Measurements from ENCODE around the gene CTIF. TPM values are rescaled to one million over a fixed set of nuclear protein-coding genes. Genes with fewer than 3 reads are reported as not detected.

CTIF gene
- total and polyA plus RNA-seq, 12 donors, result 20.5 to 159 (median 57.0) TPM

DNA sequence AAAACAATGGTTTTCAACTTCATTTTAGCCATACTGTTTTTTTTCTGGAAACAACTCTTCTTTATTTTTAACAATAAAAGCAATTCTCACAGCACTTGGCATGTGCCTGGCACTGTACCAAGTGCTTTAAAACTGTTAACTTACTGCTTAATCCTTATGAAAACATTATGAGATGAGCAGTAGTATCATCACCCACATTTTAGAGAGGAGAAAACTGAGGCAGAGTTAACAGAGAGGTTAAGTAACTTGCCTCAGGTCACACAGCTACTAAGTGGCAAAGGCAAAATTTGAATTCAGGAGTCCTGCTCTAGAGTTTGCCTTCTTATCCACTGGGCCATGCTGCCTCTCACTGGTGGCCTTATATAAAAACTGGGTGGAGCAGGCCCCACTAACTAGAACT, 23.2 kb downstream of the CTIF start:
- Histone ChIP-seq H3K4me1 (replicated peaks in 1 of 2) (peaks cover 5 to 19% of the 10 kb centered on the region in 2 donors), H3K4me3 (no peak overlapping the region), H3K36me3 (replicated peaks in 1 of 2) (no peaks in the 10 kb centered on the region), H3K27me3 (no peaks in the 10 kb centered on the region), H3K9me3 (replicated peaks in 1 of 3) (no peaks in the 10 kb centered on the region), H3K27ac (no peak overlapping the region)
- DNase-seq, result no peak
- TF ChIP-seq, protein P1, sequence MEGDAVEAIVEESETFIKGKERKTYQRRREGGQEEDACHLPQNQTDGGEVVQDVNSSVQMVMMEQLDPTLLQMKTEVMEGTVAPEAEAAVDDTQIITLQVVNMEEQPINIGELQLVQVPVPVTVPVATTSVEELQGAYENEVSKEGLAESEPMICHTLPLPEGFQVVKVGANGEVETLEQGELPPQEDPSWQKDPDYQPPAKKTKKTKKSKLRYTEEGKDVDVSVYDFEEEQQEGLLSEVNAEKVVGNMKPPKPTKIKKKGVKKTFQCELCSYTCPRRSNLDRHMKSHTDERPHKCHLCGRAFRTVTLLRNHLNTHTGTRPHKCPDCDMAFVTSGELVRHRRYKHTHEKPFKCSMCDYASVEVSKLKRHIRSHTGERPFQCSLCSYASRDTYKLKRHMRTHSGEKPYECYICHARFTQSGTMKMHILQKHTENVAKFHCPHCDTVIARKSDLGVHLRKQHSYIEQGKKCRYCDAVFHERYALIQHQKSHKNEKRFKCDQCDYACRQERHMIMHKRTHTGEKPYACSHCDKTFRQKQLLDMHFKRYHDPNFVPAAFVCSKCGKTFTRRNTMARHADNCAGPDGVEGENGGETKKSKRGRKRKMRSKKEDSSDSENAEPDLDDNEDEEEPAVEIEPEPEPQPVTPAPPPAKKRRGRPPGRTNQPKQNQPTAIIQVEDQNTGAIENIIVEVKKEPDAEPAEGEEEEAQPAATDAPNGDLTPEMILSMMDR (IDR thresholded peaks at IDR 0.05), result no peak
- TF ChIP-seq POLR2A (IDR thresholded peaks at IDR 0.05), result no peak
- intact Hi-C loops (cut with DNase I), result no loop called here

DNA sequence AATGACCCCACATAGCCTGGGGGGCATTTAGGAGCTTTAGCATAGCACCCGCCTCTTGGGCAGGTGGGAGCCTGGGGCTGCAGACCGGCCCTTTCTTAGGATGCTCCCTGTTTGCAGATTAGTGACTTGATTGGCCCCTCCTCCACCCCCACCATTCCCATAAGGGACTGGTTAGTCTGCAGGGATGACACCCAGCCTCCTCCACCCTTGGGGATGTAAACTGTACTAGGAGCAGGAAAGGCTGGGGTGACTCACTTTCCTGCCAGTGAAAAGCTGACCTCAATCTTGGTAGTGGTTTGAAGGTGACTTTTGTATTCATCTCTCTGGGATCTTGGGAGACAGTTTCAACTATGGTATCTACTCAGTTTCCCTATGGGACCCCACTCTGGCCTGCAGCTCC, 24.2 kb downstream of the CTIF start:
- H3K27ac ChIP-seq, result peak overlapping the region in 1 of 5 donors; percentile 12

DNA sequence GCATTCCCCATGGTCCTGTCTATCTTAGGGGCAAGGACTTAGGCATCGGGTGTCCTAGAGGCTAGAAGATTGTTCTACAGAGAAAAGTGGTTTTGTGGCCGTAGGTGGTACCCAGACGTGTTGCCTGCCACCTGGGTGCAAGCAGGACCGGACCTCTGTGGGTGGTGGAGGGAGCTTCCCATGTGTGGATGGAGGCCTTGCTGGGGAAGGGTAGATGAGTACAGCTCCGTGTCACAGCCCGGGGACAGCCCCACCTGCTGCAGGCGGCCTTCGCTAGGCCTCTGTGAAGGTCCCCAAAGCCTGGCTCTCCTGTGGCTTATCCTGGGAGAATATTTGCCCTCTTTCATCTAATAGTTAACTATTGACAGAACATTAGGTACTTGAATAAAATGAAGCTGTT, 25.3 kb downstream of the CTIF start:
- intact Hi-C loops (cut with DNase I), result no loop called here
- Histone ChIP-seq H3K27ac (no peak overlapping the region), H3K9me3 (replicated peaks in 1 of 3) (no peaks in the 10 kb centered on the region), H3K4me1 (replicated peaks in 1 of 2) (peaks cover 5 to 19% of the 10 kb centered on the region in 2 donors), H3K4me3 (no peak overlapping the region), H3K36me3 (replicated peaks in 1 of 2) (no peaks in the 10 kb centered on the region), H3K27me3 (no peaks in the 10 kb centered on the region)
- DNase-seq, result no peak
- TF ChIP-seq, protein P1 (IDR thresholded peaks at IDR 0.05), result no peak
- TF ChIP-seq POLR2A (IDR thresholded peaks at IDR 0.05), result no peak
- whole genome bisulfite sequencing, 4 donors, result 80 to 89% (median 86%) methylated on average over 8 of the region's 8 CpGs

More for the DNA sequence above, 24.2 kb downstream of the CTIF start:
- 92 to 100% (median 97%) methylated on average over 1 to 2 of the region's 2 CpGs for WGBS, 4 donors
- H3K27me3 ChIP-seq, result no peaks in the 10 kb centered on the region
- H3K4me1 ChIP-seq (replicated peaks in 1 of 2), result peaks cover 5 to 19% of the 10 kb centered on the region in 2 donors
- no peaks in the 10 kb centered on the region for H3K36me3 ChIP-seq (replicated peaks in 1 of 2)
- no peak for TF ChIP-seq POLR2A (IDR thresholded peaks at IDR 0.05)
- TF ChIP-seq, protein P1 (IDR thresholded peaks at IDR 0.05), result no peak
- DNase-seq, result peak in 5 of 7 donors; percentile 24 to 52 (median 36)
- no peak overlapping the region for H3K4me3 ChIP-seq
- no peaks in the 10 kb centered on the region for H3K9me3 ChIP-seq (replicated peaks in 1 of 3)
- intact Hi-C loops (cut with DNase I), result no loop called here

DNA sequence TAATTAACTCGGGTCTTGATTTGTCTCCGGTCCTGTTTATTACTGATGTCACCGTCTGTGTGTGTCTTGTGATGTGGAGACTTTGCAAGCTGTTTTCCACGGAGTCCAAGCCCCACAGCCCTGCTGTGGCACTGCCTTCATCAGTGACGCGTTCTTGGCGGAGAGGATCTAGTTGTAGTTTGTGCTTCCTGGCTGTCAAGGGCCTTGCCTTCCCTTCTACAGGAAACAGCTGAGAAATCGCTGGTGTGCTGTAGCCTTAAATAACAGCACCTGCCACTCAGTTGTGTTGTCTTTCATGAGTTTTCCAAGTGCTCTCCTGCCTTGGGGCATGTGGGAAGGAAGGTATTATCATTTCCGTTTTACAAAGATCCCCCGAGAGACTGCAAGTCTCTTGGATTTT, 26.3 kb downstream of the CTIF start:
- Histone ChIP-seq H3K4me3 (no peak overlapping the region), H3K4me1 (replicated peaks in 1 of 2) (peaks cover 5 to 19% of the 10 kb centered on the region in 2 donors), H3K27me3 (no peaks in the 10 kb centered on the region), H3K27ac (peak overlapping the region in 2 of 5 donors; percentile 4 to 8), H3K36me3 (replicated peaks in 1 of 2) (no peaks in the 10 kb centered on the region), H3K9me3 (replicated peaks in 1 of 3) (no peaks in the 10 kb centered on the region)
- 63 to 77% (median 73%) methylated on average over 10 of the region's 10 CpGs for WGBS, 4 donors
- TF ChIP-seq, protein P1 (IDR thresholded peaks at IDR 0.05), result no peak
- TF ChIP-seq POLR2A (IDR thresholded peaks at IDR 0.05), result no peak
- intact Hi-C loops (cut with DNase I), result no loop called here
- DNase-seq, result peak in 1 of 7 donors; percentile 70
